ENCODE data around the gene ZFP92.
A peak's percentile ranks its signal among the peaks of the same experiment; 100 is the strongest.
"Not testable (repeated sequence)": the region's sequence is repeated elsewhere in the genome, so short reads cannot be mapped to it uniquely, and the experiment has no call there.

Gene ZFP92

GRCh38 chrX:153411255-153411987 lies at the start of gene ZFP92:
Gene ZFP92 (plus strand): TSS chrX:153411472. CDS start chrX:153418323, 6,851 bp downstream.
- DNase-seq (ENCODE audit: low spot score) = no peak

DNA sequence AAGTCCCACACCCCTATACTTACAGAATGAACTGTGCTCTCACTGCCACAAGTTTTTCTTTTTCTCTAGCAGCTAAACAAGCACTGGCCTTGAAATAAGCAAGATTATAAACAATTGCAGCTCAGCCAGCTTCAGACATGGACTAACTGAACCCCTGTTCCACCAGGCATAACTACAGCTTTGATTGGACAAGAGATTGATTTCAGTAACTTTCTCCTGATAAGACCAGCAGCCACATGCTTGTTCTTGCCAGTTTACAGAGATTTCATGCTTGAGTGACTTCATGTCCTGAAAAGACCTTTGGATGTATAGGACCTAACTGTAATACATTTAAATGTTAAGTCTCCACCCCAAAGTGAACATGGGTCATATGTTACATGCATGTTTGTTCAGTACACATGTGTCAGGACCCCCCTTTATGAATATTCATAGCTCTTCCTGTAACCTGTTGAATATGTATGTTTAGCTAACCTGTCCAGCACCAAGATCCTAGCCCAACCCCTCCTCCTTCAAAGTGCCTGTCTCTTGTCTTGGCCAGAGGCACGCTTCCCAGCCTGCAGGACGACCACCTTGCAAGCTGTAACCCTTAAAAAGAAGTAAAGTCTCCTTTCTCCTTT lies 49.4 kb upstream of the ZFP92 start:
- DNase-seq (ENCODE audit: low spot score) = no peak

DNA sequence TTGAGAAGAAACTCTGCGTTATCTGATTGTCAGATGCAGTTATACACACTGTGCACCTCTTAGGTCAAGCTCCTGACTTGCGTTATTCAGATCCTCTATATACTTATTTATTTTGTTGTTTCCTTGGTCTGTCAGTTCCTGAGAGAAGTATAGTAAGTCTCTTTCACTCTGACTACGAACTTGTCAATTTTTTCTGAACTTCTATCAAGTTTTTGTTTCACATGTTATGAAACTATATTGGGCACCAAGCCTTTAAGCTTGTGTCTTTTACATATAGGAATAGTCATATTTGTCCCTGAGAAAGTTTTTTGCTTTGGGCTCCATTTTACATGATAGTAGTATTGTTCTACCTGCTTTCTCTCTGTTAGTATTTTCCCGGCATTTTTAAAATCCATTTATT lies 45.6 kb upstream of the ZFP92 start:
- no peak for DNase-seq (ENCODE audit: low spot score)

GRCh38 chrX:153366119-153366518 lies 45.2 kb upstream of the ZFP92 start:
- no peak for DNase-seq (ENCODE audit: low spot score)

DNA sequence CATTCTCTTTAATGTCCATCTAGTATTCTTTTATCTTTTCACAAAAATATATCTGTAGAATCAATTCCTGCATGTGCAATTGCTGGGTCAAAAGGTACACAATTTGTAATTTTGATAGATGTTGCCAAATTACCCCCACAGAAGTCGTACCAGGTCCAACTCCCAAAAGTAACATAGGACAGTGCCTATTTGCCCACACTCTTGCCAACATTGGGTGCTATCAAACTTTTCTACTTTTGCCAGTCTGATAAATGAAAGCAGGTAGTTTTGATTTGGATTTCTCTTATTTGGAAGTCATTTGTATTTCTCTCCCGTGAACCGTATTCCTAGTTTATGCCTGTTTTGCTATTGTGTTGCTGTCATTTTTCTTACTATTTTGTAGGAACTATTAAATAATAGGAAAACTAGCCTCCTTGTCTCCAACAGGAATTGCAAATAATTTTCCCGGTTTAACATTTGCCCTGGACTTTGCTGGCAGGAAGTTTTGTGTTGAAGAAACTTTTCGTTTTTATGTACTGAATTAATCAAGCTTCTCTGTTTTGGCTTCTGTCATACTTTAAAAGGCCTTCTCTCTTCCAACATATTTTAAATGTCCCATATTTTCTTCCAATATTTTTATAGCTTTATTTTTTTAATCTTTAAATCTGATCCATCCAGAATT lies 44.3 kb upstream of the ZFP92 start:
- DNase-seq (ENCODE audit: low spot score) = no peak

- no peak for DNase-seq (ENCODE audit: low spot score)
These were observed 40.8 kb upstream of the ZFP92 start for GRCh38 chrX:153370293-153371055.

DNA sequence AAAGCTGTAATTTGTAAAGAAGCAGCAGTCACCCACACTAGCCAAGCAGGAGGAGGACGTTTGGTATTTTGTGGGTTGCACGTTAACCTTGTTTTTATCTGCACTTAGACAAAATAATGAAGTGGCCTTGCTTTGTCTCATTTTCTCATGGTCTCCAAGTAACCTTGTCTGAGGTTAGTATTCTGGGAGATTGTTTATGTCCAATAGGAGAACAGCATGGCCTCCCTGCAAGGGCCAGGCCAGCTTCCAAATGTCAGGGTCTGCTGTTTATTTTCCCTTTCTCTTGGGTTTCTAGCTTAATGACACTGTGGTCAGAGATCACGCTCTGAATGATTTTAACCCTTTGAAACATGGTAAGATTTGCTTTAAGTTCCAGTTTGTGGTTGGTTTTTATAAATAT lies 40.0 kb upstream of the ZFP92 start:
- DNase-seq (ENCODE audit: low spot score) = no peak

GRCh38 chrX:153372949-153373348 lies 38.3 kb upstream of the ZFP92 start:
- DNase-seq (ENCODE audit: low spot score) = no peak

- no peak for DNase-seq (ENCODE audit: low spot score)
These were observed 36.8 kb upstream of the ZFP92 start for GRCh38 chrX:153374426-153374825.

GRCh38 chrX:153375571-153375970 lies 35.7 kb upstream of the ZFP92 start:
- DNase-seq (ENCODE audit: low spot score) = no peak

GRCh38 chrX:153377727-153378126 lies 33.5 kb upstream of the ZFP92 start:
- DNase-seq (ENCODE audit: low spot score) = no peak

DNA sequence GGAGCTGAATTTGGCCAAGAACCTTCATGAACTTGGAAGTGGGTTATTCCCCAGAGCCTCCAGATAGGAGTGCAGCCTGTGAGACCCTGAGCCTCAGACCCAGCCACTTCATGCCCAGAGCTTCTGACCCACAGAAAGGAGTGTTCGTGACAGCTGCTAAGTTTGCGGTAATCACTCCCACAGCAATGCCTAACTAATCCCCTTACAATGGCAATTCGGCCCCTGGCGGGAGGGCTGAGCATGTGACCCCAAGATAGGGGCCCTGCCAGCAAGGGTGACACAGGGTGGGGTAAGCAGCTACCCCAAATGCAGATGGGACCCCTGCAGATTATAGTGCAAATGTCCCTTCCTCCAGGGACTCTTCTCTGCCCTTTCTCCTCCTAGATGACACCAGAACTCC lies 32.7 kb upstream of the ZFP92 start:
- DNase-seq (ENCODE audit: low spot score) = no peak

DNA sequence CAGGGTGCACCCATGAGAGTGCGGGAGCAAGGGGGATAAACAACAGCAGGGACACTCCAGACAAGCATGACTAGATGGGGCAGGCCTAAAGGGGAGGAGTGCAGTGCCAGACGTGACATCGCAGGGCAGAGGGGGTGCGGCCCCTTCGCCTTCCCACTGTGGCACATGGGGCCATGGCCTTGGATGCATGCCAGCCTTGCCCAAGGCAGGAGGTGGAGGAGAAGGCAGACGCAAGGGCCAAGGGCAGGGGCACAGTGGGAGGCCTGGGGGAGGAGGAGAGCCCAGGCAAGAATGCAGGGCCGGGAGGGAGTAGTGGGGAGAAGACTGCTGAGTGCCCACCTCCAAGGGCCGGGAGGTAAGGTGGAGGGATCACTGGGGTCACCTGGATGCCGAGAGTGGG lies 31.8 kb upstream of the ZFP92 start:
- DNase-seq (ENCODE audit: low spot score) = no peak

DNA sequence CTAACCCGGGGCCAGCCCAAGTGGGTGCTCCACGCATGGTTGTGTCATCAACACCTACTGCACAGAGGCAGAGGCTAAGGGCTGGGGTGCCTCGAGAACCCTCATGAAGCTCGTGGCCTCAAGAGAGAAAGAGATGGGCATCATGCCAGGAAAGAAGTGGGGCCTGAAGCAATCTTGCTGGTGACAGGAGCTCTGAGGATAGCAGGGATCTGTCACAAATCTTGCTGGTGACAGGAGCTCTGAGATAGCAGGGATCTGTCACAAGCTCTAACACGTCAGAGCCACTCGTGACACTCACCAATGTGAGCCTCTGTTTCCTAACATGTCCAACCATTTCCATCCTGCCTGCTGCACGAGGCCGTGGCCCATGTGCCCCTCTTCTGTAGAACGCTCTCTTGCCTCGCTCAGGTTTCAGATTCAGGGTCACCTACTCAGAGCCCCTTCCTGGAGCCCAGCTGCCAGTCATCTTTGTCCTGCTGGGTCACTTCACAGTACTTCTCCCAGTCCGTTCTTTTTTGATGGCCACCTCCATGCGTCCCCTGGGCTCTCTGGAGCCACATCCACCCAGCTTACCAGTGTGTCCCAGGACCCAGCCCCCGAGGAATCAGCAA lies 31.2 kb upstream of the ZFP92 start:
- no peak for DNase-seq (ENCODE audit: low spot score)

GRCh38 chrX:153380691-153381090 lies 30.6 kb upstream of the ZFP92 start:
- DNase-seq (ENCODE audit: low spot score) = no peak

- peak; percentile 26 for DNase-seq (ENCODE audit: low spot score)
These were observed 29.4 kb upstream of the ZFP92 start for GRCh38 chrX:153381684-153382532.

- no peak for DNase-seq (ENCODE audit: low spot score)
These were observed 28.4 kb upstream of the ZFP92 start for GRCh38 chrX:153382563-153383482.

DNA sequence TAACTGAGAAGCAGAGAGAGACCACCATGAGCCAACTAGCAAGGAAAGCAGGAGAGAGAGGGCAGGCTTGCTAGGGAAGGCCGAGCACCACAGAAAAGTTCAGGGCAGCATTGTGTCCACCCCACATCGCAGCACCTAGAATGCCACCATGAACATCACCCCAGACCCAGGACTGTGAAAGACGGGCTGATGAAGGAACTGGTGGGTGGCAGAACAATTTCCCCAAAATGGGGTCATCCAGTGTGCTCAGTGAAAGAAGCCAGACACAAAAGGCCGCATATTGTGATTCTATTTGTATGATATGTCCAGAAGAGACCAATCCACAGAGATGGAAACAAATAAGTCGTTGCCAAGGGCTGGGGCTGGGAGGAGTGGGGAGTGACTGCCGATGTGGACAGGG lies 26.9 kb upstream of the ZFP92 start:
- DNase-seq (ENCODE audit: low spot score) = no peak

DNA sequence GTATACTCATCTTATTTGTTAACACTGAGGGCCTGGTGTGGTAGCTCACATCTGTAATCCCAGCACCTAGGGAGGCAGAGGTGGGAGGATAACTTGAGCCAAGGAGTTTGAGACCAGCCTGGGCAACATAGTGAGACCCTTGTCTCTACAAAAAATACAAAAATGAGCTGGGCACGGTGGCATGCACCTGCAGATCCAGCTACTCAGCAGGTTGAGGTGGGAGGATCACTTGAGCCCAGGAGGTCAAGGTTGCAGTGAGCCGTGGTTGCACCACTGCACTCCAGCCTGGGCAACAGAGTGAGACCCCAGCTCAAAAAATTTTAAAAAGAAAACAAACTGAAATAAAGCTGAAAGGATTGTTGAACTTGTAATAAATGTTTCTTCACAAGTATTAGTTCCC lies 26.3 kb upstream of the ZFP92 start:
- DNase-seq (ENCODE audit: low spot score) = not testable (repeated sequence)

DNA sequence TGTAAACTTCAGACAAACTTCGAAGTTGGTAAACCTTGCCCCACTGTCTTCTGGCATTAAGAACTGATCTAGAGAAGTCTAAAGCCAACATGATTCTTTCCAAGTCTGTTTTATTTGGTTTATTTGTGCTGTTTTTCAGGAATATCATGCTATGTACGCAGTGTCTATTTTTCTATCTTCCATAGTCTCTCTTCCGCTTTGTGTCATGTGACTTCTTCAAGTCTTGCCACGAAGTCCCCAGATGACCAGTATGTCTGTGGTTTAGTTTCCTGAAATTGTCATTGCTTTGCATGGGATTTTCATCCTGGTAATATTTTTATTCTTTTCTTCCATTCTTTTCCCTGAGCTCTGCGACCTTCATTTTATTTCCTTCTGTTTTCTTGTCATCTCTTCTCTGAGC lies 25.2 kb upstream of the ZFP92 start:
- no peak for DNase-seq (ENCODE audit: low spot score)
